Measurements from ENCODE around the gene HS2ST1.
A peak's percentile ranks its signal among the peaks of the same experiment; 100 is the strongest.
"Not testable (repeated sequence)": the region's sequence is repeated elsewhere in the genome, so short reads cannot be mapped to it uniquely, and the experiment has no call there.

The HS2ST1 gene

GRCh38 chr1:86926883-86927282 lies 12.4 kb downstream of the HS2ST1 start:
- no peak for DNase-seq

GRCh38 chr1:86928819-86929218 lies 14.4 kb downstream of the HS2ST1 start:
- DNase-seq: no peak

- DNase-seq: no peak
Measured at GRCh38 chr1:86933051-86933450, 18.6 kb downstream of the HS2ST1 start.

- DNase-seq: no peak
Measured at GRCh38 chr1:86933562-86934377, 19.3 kb downstream of the HS2ST1 start.

- no peak for DNase-seq
Measured at GRCh38 chr1:86938450-86938849, 24.0 kb downstream of the HS2ST1 start.

- no peak for DNase-seq
Measured at GRCh38 chr1:86938855-86939254, 24.4 kb downstream of the HS2ST1 start.

- DNase-seq: no peak
Measured at GRCh38 chr1:86939406-86939805, 25.0 kb downstream of the HS2ST1 start.

- DNase-seq: no peak
Measured at GRCh38 chr1:86940599-86940998, 26.2 kb downstream of the HS2ST1 start.

GRCh38 chr1:86942042-86942441 lies 27.6 kb downstream of the HS2ST1 start:
- no peak for DNase-seq

- DNase-seq: no peak
Measured at GRCh38 chr1:86942743-86943142, 28.3 kb downstream of the HS2ST1 start.

GRCh38 chr1:86948212-86948611 lies 33.8 kb downstream of the HS2ST1 start:
- DNase-seq: no peak

GRCh38 chr1:86950712-86951419 lies 36.4 kb downstream of the HS2ST1 start:
- DNase-seq: no peak

GRCh38 chr1:86951430-86951829 lies 37.0 kb downstream of the HS2ST1 start:
- DNase-seq: no peak

- DNase-seq: no peak
Measured at GRCh38 chr1:86953167-86953566, 38.7 kb downstream of the HS2ST1 start.

- DNase-seq: no peak
Measured at GRCh38 chr1:86955678-86956077, 41.2 kb downstream of the HS2ST1 start.

- DNase-seq: no peak
Measured at GRCh38 chr1:86956221-86956620, 41.8 kb downstream of the HS2ST1 start.

- no peak for DNase-seq
Measured at GRCh38 chr1:86957221-86957620, 42.8 kb downstream of the HS2ST1 start.

- no peak for DNase-seq
Measured at GRCh38 chr1:86960548-86960947, 46.1 kb downstream of the HS2ST1 start.

GRCh38 chr1:86963841-86964240 lies 49.4 kb downstream of the HS2ST1 start:
- not testable (repeated sequence) for DNase-seq

- peak in 1 of 2 donors; percentile 18 for DNase-seq
Measured at GRCh38 chr1:86965012-86965826, 50.8 kb downstream of the HS2ST1 start.

- no peak for DNase-seq
Measured at GRCh38 chr1:86965827-86966182, 51.4 kb downstream of the HS2ST1 start.

GRCh38 chr1:86970938-86971337 lies 56.5 kb downstream of the HS2ST1 start:
- DNase-seq: no peak

GRCh38 chr1:86971778-86972177 lies 57.3 kb downstream of the HS2ST1 start:
- DNase-seq: no peak

- DNase-seq: no peak
Measured at GRCh38 chr1:86972262-86972661, 57.8 kb downstream of the HS2ST1 start.

Data from stimulated activated CD4-positive, alpha-beta T cell treated with anti-CD3 and anti-CD28 coated beads, Interleukin-2, amount 100 ng/mL, for 24 hours (primary cell).